GM19468 (cell line): ENCODE data around the gene TUBGCP3.
"Not testable (repeated sequence)": the region's sequence is repeated elsewhere in the genome, so short reads cannot be mapped to it uniquely, and the experiment has no call there.

Source experiments
- ATAC-seq: cut with Tn5 transposase; IDR thresholded peaks from one replicate; pipeline ENCODE4 v1.9.1; 2021; ENCODE audit warnings: mild to moderate bottlenecking, moderate library complexity, moderate number of reproducible peaks; ENCODE audit not compliant: unreplicated experiment; ENCODE audit errors: extremely low read depth

Gene TUBGCP3

DNA sequence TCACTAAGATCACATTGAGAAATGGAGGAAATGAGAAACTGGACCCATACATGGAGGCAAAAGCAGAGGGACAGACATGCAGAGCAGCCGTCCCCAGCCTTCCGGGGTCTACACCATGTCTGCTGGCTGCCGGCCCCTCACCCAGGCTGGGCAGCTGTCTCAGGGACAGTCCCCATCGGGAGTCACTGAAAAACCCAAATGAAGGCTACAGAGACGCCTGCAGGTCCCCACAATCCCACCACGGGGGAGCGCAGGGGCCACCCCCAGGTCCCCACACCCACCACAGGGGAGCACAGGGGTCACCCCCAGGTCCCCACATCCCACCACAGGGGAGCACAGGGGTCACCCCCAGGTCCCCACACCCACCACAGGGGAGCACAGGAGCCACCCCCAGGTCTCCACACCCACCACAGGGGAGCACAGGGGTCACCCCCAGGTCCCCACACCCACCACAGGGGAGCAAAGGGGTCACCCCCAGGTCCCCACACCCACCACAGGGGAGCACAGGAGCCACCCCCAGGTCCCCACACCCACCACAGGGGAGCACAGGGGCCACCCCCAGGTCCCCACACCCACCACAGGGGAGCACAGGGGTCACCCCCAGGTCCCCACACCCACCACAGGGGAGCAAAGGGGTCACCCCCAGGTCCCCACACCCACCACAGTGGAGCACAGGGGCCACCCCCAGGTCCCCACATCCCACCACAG, 99.5 kb downstream of the TUBGCP3 start:
- ATAC-seq = not testable (repeated sequence)

DNA sequence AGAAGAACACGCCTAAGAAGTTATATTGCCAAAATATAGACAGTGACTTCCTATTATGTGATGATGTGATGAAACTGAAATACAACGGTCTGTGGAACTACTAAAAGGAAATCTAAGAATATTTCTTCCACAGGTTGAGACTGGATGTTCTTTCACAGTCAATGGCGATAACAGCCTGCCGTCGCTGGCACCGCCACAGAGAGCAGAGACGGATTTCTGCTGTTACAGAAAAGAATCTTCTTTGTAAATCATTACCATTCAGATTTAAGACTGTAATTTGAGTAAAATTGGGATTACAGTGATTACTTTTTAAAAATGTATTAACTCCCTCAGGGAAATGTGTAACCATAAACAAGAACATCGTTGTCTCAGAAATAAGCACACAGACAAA, 100.8 kb downstream of the TUBGCP3 start:
- no peak for ATAC-seq

DNA sequence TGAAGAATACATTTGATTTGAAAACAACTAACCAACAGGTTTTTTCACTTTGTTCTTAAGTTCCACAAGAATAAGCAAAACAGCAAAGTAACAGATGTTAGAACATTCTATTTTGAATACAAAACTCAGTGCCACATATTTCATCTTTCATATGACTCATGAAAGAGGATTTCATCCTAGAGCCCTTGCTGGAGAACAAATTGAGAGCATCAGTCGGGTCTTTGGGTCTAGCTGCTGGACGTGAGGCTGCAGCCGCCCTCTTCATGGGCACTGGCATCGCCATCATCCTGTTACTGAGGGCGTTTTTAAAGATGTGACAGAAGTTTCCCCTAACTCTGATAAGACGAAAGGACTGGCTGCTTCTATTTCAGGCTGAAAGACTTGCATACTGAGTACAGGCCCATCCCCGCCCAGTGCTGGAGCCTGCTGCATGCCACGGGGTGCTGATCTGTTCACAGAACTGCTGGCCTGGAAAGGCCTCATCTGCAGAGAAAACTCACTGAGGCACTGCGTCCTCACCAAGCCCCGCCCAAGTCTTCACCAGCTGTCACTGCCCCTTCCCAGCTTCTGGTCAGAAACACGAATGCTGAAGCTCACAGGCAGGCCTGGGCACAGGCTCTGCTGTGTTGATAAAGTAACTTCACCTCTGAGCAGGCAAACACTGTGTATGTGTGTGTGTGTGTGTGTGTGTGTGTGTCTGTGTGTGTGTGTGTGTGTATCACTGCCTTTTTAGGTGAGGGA, 101.4 kb downstream of the TUBGCP3 start:
- no peak for ATAC-seq

DNA sequence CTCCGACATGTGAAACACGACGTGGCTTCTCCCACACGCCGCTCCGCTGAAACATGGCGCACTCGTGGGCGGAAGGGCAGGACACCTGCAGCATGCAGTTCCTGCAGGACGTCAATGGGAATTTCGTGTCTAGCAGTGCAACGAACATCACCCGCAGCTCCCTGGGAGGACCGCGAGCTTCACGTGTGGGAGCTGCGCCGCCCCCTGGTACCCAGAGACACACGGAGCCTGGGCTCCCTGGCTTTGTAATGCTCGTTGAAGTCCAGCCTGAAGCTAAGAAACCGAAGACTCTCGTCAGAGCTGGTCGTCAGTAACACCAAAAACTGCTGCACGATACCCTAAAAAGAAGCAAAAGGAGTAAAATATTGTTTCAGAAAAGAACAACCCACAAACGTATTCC, 102.1 kb downstream of the TUBGCP3 start:
- ATAC-seq = not testable (repeated sequence)

DNA sequence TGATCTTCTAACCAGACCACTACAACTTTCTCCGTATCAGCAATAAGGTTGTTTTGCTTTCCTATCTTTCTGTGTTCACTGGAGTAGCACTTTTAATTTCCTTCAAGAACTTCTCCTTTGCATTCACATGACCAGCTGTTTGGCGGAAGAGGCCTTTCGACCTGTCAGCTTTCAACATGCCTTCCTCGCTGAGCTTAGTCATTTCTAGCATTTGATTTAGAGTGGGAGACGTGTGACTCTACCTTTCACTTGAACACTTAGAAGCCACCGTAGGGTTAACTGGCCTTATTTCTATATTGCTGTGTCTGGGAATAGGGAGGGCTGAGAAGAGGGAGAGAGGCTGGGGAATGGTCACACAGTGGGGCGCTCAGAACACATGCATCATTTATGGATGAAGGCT, 104.7 kb downstream of the TUBGCP3 start:
- no peak for ATAC-seq

DNA sequence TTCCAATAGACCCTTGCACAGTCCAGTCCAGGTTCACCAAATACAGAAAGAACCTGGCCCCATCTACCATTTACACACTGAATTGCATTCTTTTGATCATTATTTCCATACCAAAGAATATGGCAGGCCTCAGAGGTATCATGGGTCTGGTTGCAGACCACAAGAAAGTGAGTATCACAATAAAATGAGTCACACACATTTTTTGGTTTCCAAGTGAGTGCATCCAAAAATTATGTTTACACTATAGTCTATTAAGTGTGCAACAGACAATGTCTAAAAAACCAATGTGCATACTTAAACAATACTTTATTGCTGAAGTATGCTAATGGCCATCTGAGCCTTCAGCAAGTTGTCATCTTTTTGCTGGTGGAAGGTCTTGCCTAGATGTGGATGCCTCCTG, 106.5 kb downstream of the TUBGCP3 start:
- no peak for ATAC-seq

DNA sequence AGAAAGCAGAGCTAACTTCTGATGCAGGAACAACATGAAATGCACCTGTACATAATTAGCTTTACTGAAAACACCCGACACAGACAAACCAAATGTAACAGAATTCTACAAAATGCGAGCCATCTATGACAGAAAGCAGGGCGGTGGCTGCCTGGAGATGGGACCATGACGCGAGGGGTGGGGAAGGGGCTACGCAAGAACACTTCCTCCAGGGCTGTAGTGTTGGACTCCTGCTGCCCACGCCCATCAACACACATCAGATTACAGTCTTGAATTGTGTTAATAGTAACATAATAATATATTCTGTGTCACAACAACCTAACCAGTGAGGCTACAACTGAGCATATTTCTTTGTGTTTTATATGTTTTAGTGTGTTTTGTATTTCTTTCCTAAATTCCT, 108.6 kb downstream of the TUBGCP3 start:
- no peak for ATAC-seq

DNA sequence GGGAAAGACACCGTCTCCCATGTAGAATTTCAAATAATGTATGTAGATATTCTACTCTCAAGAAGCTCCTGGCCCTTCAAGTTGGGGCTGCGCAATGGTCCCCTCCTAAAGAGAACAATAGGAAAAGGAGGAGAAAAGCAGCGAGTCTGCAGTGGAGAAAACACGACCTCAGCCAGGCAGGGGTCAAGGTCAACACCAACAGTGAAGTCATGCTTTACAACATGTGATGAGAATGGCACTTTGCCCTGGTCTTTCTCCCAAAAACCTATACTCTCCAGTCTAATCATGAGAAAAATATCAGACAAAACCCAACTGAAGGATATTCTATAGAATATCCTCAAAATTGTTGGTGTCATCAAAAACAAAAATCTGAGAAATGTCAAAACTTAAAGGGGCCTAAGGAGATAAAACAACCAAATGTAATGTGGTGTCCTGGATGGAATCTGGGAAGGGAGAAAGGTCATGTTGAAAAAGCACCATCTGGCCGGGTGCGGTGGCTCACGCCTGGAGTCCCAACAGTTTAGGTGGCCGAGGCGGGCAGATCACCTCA, 110.8 kb downstream of the TUBGCP3 start:
- no peak for ATAC-seq

DNA sequence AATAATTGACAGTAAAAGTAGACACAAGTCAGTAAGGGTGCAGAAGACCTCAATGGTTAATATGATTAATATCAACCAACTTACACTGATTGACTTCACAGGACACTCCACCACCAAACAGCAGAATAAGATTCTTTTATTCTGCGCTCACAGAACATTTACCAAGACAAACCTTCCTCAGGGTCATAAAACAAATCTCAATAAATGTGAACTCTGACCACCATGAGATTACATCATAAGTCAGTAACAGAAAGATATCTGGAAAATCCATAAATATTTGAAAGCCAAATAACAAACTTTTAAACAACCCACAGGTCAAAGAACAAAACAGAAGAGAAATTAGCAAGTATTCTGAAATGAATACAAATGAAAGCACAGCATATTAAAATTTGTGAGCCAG, 112.1 kb downstream of the TUBGCP3 start:
- ATAC-seq = no peak

DNA sequence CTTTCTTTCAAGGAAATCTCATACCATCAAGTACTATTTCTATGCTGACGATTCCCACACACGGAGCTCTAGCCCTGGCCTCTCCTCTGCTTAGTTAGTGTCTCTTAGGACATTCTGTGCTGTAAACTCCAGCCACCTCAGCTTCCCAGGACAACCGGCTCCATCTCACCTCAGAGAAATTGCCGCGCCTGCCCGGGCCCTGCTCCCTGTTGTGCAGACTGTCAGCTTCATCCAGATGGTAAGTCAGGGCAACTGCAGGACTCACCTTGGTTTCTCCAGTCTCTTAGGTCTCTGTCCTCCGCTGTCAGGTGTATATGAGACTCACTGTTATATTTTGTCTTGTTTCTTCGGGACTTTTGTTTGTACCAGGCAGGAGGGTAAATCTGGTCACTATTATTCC, 113.1 kb downstream of the TUBGCP3 start:
- ATAC-seq = no peak

DNA sequence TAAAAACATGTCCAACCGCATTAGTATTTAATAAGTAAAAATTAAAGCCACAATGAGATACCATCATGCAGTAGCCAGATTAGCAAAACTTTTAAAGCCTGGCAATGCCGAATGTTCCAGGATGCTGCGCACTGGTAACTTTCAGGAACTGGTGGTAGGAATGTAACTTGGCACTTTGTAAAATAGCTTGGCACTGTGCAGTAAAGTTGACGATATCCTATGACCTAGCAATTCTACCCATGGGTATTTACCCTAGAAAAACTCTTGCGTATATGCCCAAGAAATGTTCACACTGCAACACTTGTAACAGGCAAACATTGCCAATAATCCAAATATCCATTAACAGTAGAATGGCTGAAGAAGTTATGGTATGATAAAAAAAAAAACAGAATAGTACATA, 114.1 kb downstream of the TUBGCP3 start:
- ATAC-seq = no peak

DNA sequence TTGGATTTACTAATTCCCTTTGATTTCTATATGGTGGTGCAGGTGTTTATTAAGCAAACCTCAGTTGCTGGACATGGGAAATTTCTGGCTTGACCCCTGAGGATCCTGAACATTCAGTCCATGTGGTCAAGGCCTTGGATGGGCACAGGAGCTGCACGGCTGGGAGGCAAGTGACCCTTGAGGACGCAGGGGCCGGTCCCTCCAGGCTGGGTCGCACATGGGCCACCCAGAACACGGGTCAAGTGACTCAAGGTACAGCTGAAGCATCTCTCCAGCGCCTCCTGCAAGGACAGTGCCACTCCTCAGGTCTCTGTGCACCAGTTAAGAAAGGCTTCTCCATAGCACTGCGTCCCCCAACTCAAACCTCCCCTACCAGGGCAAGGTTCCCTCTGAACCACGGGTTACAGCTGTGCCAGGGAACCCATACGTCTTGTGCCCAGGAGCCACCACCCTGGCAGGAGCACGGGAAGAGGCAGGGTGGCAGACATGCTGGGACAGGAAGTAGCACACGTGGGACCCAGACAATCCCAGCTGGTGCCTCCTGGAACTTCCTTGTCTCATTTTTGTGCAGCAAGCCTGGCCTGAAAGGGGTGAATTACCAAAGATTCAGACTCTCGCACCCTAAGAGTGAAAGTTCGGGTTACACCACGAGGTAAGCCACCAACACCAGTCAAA, 118.7 kb downstream of the TUBGCP3 start:
- no peak for ATAC-seq

DNA sequence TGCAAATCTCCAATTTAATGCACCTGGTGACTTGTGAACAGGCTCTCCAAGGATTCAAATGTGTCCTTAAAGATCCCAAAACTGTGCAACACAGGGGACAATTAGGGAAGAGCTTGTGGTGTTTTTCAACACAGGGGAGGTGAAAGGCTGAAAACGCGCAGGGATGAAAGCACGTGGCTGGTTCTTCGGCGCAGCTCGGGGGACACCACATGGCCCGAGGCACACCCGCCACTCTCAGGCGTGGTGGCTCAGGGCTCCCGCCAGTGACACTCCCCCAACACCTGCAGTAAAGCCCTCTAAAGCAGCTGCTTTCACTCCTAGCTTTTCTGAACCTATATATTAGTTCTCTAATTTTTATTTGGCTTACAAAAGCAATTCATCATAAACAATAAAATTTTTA, 119.9 kb downstream of the TUBGCP3 start:
- ATAC-seq = no peak

DNA sequence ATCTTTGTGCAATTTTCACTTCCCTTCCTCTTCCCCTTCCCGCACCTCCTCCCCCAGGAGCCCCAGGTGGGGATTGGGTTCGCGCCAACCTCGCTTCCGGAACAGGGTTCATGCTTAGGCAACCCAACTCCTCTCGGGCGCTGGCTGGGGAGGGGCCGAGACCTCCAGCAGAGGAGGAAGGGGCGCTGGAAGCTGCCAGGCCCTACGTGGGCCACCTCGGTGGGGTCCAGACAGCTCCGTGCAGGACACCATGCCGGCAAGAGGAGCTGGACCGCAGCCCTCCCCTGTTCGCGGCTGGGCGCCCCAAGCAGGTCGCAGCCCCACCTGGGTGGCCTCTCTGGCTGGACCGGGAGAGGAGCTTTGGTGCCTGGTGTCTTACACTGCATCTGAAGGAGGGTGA, 120.7 kb downstream of the TUBGCP3 start:
- no peak for ATAC-seq

DNA sequence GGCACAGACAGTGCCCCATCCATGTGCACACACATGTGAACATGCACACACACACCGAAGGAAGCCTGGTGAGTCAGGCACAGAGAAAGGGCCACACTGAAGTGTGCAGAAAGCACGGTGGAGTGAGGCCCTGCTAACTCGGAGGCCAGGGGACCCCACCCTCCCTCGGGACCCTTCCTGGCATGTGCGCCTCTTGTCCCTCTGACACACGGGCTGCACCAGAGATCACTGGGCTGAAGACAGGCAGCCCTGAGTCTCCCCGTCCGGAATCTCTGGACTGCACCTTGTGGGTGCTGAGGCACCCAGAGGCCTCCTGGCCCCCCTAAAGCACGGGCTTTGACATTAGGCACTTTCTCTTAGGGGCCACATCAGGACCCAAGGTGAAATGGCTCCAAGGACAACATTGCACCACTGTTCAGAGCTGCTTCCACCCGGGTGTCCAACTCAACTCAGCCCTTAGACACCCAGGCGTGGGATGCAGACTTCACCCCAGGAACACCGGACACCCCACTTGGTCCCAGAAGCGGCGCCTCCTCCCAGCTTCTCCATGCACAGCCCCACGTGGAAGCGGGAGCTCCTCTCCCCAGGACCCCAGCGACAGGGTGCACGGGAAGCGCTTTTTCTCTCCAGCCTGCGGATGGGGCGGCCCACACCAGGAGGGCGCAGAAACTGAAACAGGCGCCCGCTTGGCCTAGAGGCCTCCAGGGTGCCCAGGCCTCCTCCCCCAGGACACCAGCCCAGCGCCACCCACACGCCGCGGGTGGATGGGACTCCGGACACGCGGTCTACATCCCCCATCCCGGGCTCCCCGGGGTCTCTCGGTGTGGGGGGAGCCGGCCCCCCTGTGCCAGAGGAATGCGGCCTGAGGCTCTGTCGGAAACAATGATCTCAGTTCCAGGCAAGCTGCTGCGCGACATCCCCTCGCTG, 121.6 kb downstream of the TUBGCP3 start:
- ATAC-seq = no peak

DNA sequence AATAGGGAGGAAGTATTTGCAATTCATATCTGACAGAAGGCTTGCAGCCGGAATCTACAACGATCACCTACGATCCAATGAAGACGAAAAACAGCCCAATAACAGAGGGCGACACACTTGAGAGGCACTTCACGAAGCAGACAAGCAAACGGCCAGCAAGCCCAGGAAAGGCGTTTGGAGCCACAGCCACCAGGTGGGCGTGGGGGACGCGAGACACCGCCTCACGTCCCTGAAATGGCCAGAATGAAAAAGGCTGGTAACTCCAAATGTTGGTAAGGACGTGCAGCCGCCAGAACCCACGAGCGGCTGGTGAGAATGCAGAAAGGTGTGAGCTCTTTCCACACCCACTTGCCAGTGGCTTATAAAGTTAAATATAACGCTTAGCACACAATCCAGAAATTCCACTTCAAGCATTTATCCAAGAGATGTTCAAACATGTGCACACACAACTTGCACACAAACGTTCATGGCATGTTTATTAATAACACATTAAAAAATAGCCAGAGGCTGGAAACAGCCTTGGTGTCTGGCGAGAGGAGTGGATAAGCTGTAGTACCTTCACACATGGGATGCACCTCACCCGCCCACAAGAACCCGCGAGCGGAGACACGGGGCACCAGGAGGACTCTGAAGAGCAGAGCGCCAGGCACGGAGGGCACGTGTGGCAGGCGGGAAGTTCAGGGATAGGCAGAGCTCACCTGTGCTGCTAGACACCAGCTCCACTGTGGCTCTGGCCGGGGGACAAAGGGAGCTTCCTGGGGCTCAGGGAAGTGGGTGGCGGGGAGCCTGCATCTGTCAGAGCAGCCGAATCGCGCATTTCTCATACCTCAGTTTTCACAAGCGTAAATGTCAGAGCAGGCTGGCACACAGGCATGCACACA, 122.5 kb downstream of the TUBGCP3 start:
- ATAC-seq = no peak

DNA sequence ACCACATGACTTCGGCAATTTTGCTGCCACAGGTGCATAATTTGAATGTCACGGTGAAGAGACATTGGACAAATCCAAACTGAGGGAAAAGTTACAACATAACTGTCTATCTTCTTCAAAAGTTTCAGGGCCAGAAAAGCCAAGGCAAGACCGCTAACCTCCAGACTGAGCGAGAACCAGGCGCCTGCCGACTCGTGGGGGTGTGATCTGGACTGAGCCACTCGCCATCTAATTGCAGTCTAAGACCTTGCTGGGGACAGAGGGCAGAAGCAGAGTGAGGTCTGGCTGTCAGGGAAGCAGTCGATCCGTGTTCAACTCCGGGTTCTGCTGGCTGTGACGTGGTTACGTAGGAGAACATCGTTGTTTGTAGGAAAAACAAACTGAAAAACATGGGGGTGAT, 123.2 kb downstream of the TUBGCP3 start:
- ATAC-seq = no peak

DNA sequence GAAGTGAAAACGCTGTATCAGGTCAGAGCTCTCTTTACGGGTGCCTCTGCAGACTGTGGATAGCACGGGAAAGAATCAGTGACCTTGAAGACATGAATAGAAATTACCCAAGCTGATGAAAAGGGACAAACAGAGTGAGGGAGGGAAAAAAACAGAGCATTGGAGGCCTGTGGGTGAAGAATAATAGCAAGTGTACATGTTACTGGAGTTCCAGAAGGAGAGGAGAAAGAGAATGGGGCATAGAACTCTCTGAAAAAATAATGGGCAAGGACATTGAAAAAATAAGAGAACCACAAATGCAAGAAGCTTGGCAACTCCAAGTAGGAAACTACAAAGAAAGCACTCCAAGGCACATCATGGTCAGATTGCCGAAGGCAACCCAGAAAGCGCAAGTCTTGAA, 125.5 kb downstream of the TUBGCP3 start:
- ATAC-seq = no peak

DNA sequence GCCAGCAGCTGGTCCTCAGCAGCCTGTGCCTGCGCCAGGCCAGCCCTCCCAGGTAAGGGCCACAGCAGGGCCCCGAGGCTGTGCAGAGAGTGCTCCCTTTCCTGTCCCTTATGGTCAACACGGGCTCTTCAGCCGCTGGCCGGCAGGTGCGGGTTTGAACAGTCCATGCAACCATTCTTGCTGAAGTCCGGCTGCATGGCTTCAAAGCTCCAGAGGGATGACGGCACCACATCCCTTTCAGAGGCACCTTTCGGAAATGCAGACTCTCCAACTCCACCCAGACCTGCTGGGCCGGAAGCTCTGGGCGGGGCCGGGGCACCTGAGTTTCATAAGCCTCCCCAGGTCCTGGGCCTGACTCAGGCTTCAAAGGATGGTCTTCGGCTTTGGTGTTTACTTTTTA, 130.5 kb downstream of the TUBGCP3 start:
- no peak for ATAC-seq
